Caco-2 (cell line): ENCODE data around the gene GRHL3. TPM values are rescaled to one million over a fixed set of nuclear protein-coding genes. Genes with fewer than 3 reads are reported as not detected.

Source experiments
- BruUV-seq: library from RNA; stranded (reverse); fragments of 400-500 nt; replicated peaks from 2 replicates; lab custom pipeline; 2021; lab: Mats Ljungman, UMichigan
- CTCF ChIA-PET: fragments of 300-600 bp; sonication (Branson Sonifier 250); formaldehyde crosslinking; loops from one replicate; lab custom pipeline; 2022; ENCODE audit warnings: antibody characterized with exemption; lab: Charles Lee
- POLR2A ChIA-PET: fragments of 300-600 bp; sonication (Branson Sonifier 250); formaldehyde crosslinking; loops from one replicate; lab custom pipeline; 2022; ENCODE audit warnings: antibody characterized with exemption; lab: Charles Lee
- DNase-seq, 2 experiments: peaks; one replicate each; pipeline versions ENCODE4 v3.0.0 to v3.0.0-alpha.2; 2020 to 2022
- H3K27me3 ChIP-seq: replicated peaks from 2 replicates; pipeline ENCODE4 v1.6.0; 2011; ENCODE audit warnings: low read length; ENCODE audit not compliant: control insufficient read depth, insufficient read depth
- H3K36me3 ChIP-seq: 2 replicates; pipeline ENCODE4 v1.5.1; 2011; ENCODE audit warnings: low read length; ENCODE audit not compliant: control insufficient read depth, insufficient read depth
- H3K4me1 ChIP-seq: fragments of 250-450 bp; sonication (Bioruptor Pico); 2 replicates; pipeline ENCODE4 v1.5.1; 2020; ENCODE audit warnings: mild to moderate bottlenecking
- H3K4me3 ChIP-seq: 2 replicates; pipeline ENCODE4 v1.5.1; 2011; ENCODE audit warnings: low read depth, mild to moderate bottlenecking, control low read depth, low read length
- H3K9me3 ChIP-seq: fragments of 250-450 bp; sonication (Bioruptor Pico); 2 replicates; pipeline ENCODE4 v1.5.1; 2020; ENCODE audit warnings: mild to moderate bottlenecking, moderate library complexity
- H3K27ac Mint-ChIP-seq: one replicate; pipeline ENCODE4 v1.8.0; 2022; ENCODE audit warnings: mixed read lengths; ENCODE audit not compliant: unreplicated experiment
- H3K27me3 Mint-ChIP-seq: one replicate; pipeline ENCODE4 v1.8.0; 2022; ENCODE audit warnings: mixed read lengths; ENCODE audit not compliant: insufficient read depth, unreplicated experiment
- H3K36me3 Mint-ChIP-seq: one replicate; pipeline ENCODE4 v1.8.0; 2022; ENCODE audit warnings: mild to moderate bottlenecking, mixed read lengths; ENCODE audit not compliant: insufficient read depth, unreplicated experiment
- H3K4me1 Mint-ChIP-seq: one replicate; pipeline ENCODE4 v1.8.0; 2022; ENCODE audit warnings: low read depth, mixed read lengths; ENCODE audit not compliant: unreplicated experiment
- H3K4me3 Mint-ChIP-seq: one replicate; pipeline ENCODE4 v1.8.0; 2022; ENCODE audit warnings: mild to moderate bottlenecking, moderate library complexity, mixed read lengths; ENCODE audit not compliant: unreplicated experiment
- H3K9me3 Mint-ChIP-seq: one replicate; pipeline ENCODE4 v1.8.0; 2022; ENCODE audit warnings: mixed read lengths; ENCODE audit not compliant: unreplicated experiment
- CTCF ChIP-seq, 2 experiments: fragments of 200-600 bp in 1 of 2; IDR thresholded peaks; 1 replicate in 1 of 2; 2 replicates in 1 of 2; pipeline versions ENCODE4 v1.5.1 to v1.8.0; 2011 to 2022; ENCODE audit warnings: antibody characterized with exemption in 1 of 2, control low read depth in 1 of 2, inconsistent platforms in 1 of 2, low read depth in 1 of 2, low read length in 1 of 2, mild to moderate bottlenecking in 1 of 2, moderate library complexity in 1 of 2; ENCODE audit not compliant: insufficient read depth in 1 of 2, severe bottlenecking in 1 of 2, unreplicated experiment in 1 of 2
- intact Hi-C: fragments of 100-400 bp; cut with micrococcal nuclease; formaldehyde crosslinking; loops from one replicate; pipeline ENCODE4 v1.10.0; 2022; ENCODE audit not compliant: unreplicated experiment
- total RNA-seq: library from RNA; stranded (reverse); gene quantifications from 2 replicates; pipeline ENCODE4 v1.2.3, GENCODE V29; 2022

The GRHL3 gene
- total RNA-seq, 1 experiment from 2014 or later = 2.3 TPM

- Histone ChIP-seq H3K36me3 (no peaks in the 10 kb centered on the region), H3K4me1 (peaks cover 15% of the 10 kb centered on the region), H3K27me3 (no peaks in the 10 kb centered on the region), H3K9me3 (no peaks in the 10 kb centered on the region), H3K4me3 (no peak overlapping the region)
- intact Hi-C loops = no loop called here
- DNase-seq = no peak
- H3K4me3 Mint-ChIP-seq = no peak overlapping the region
- H3K4me1 Mint-ChIP-seq = peaks cover 12% of the 10 kb centered on the region
- no peak overlapping the region for H3K27ac Mint-ChIP-seq
- no peak for TF ChIP-seq CTCF (IDR thresholded peaks at IDR 0.05; ENCODE audit: insufficient read depth in 1 of 2, low read depth in 1 of 2, low read length in 1 of 2, severe bottlenecking in 1 of 2, unreplicated experiment in 1 of 2)
- H3K36me3 Mint-ChIP-seq = no peaks in the 10 kb centered on the region
- ChIA-PET CTCF (no interaction called here), POLR2A (no interaction called here)
- H3K27me3 Mint-ChIP-seq = no peaks in the 10 kb centered on the region
- H3K9me3 Mint-ChIP-seq = no peaks in the 10 kb centered on the region
- no TSS peak for BruUV-seq
Observed at GRCh38 chr1:24382165-24382577, 63.0 kb downstream of the GRHL3 start.

GRCh38 chr1:24383381-24383940 lies 64.3 kb downstream of the GRHL3 start:
- BruUV-seq = no TSS peak
- H3K9me3 Mint-ChIP-seq = no peaks in the 10 kb centered on the region
- TF ChIP-seq CTCF (IDR thresholded peaks at IDR 0.05; ENCODE audit: insufficient read depth in 1 of 2, low read depth in 1 of 2, low read length in 1 of 2, severe bottlenecking in 1 of 2, unreplicated experiment in 1 of 2) = no peak
- no peaks in the 10 kb centered on the region for H3K36me3 ChIP-seq
- intact Hi-C loops = no loop called here
- peaks cover 6% of the 10 kb centered on the region for H3K4me1 Mint-ChIP-seq
- no peaks in the 10 kb centered on the region for H3K27me3 ChIP-seq
- no peaks in the 10 kb centered on the region for H3K27me3 Mint-ChIP-seq
- no peaks in the 10 kb centered on the region for H3K9me3 ChIP-seq
- H3K36me3 Mint-ChIP-seq = no peaks in the 10 kb centered on the region
- DNase-seq = no peak
- no peak overlapping the region for H3K4me3 ChIP-seq
- POLR2A ChIA-PET = no interaction called here
- H3K4me1 ChIP-seq = peaks cover 15% of the 10 kb centered on the region
- CTCF ChIA-PET = no interaction called here
- H3K4me3 Mint-ChIP-seq = no peak overlapping the region
- H3K27ac Mint-ChIP-seq = peak overlapping the region; percentile 21

DNA sequence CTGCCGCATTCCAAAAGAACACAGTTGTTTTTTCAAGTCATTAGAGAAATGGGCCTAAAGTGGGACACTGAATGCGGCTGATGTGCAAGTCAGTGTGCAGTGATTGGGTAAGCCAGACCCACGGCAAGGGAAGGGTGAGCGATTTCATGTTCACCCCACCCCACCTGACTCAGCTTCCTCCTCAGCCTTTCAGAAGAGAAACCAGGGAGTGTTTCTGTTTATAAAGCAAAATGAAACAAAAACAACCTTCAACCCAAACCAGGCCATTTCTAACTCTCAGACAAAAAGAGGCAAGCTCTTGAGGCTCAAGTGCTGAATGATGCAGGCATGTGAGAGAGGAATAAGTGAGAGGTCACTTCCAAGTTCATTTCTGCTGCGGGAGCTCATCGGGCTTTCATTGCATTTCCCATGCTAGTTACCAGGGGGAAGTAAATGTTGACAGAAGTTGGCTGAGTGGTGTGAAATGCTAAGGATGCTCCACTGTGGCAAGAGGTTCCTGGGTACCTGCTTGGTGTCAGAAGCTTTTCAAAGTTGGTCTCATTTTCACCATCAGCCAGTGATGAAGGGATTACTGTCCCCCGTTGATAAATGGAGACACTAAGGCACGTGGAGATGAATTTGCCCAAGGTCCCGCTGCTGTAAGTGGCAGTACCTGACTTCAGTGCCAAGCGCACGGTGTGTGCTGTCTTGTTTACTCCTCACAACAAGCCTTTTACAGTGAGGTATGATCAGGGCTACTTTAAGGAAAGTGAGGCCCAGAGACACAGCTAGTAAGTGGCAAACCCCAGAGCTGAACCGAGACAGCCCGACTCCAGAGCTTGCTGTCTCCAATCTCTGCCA lies 65.3 kb downstream of the GRHL3 start:
- Histone ChIP-seq H3K4me1 (peaks cover 19% of the 10 kb centered on the region), H3K4me3 (no peak overlapping the region), H3K36me3 (no peaks in the 10 kb centered on the region), H3K9me3 (no peaks in the 10 kb centered on the region), H3K27me3 (no peaks in the 10 kb centered on the region)
- intact Hi-C loops = no loop called here
- no TSS peak for BruUV-seq
- CTCF ChIA-PET = interaction anchor here (0.6 to 0.7 kb wide), 2 partner anchors 31 to 71 kb away, joined by 3 read pairs; partner anchors contain the start of gene NIPAL3
- no peak for DNase-seq
- TF ChIP-seq CTCF (IDR thresholded peaks at IDR 0.05; ENCODE audit: insufficient read depth in 1 of 2, low read depth in 1 of 2, low read length in 1 of 2, severe bottlenecking in 1 of 2, unreplicated experiment in 1 of 2) = no peak
- Mint-ChIP-seq H3K9me3 (no peaks in the 10 kb centered on the region), H3K36me3 (no peaks in the 10 kb centered on the region), H3K4me3 (no peak overlapping the region), H3K27me3 (no peaks in the 10 kb centered on the region), H3K4me1 (peaks cover 10% of the 10 kb centered on the region), H3K27ac (no peak overlapping the region)
- POLR2A ChIA-PET = interaction anchor here (0.5 kb wide), 1 partner anchor 234 kb away, joined by 4 read pairs; no protein-coding TSS in a partner anchor
